SK-MEL-5 (cell line): ENCODE results near the gene KRTAP6-1. TPM values are rescaled to one million over a fixed set of nuclear protein-coding genes. Genes with fewer than 3 reads are reported as not detected.

Source experiments
- DNase-seq: peaks from one replicate; pipeline ENCODE4 v3.0.0-alpha.2; 2016; ENCODE audit warnings: low read depth, low spot score
- in situ Hi-C: cut with HindIII; loops from 2 replicates; pipeline ENCODE4 v1.10.0; 2016; ENCODE audit warnings: low sequenced_read_pairs, high pct_unique_total_duplicates, low pct_unique_long_range_greater_than_20kb
- polyA plus RNA-seq, 2 experiments: library from polyadenylated mRNA; depleted of rRNA; stranded (reverse); fragments of >200 nt; gene quantifications; 2 replicates each; pipeline ENCODE4 v1.2.3, GENCODE V29; 2015
- total RNA-seq: library from RNA; depleted of rRNA; stranded (reverse); fragments of >200 nt; shearing (Covaris generic); gene quantifications from 2 replicates; pipeline ENCODE4 v1.2.3, GENCODE V29; 2014; rRNA removed

Gene KRTAP6-1
- total RNA-seq: not detected in 2 replicates
- polyA plus RNA-seq (2015; cell fraction: cytosol; rRNA removed): not detected in 2 replicates
- polyA plus RNA-seq (2015; cell fraction: nucleus; rRNA removed): not detected in 2 replicates

- no peak for DNase-seq
- in situ Hi-C loops: no loop called here
Measured at GRCh38 chr21:30613836-30614235, at the start of gene KRTAP6-1. TSS of gene KRTAP6-1 (minus strand) at chr21:30613930. CDS start at chr21:30613904, 26 bp downstream.

GRCh38 chr21:30652891-30653290, 39.2 kb upstream of the KRTAP6-1 start:
- no peak for DNase-seq
- in situ Hi-C loops: no loop called here

GRCh38 chr21:30646904-30647414, 33.2 kb upstream of the KRTAP6-1 start:
- no peak for DNase-seq
- in situ Hi-C loops: no loop called here

GRCh38 chr21:30642564-30642963, 28.8 kb upstream of the KRTAP6-1 start, which contains the start of gene KRTAP20-3:
TSS of gene KRTAP20-3 (plus strand) at chr21:30642864.
- DNase-seq: no peak
- in situ Hi-C loops: no loop called here

- in situ Hi-C loops: no loop called here
- DNase-seq: no peak
Measured at GRCh38 chr21:30638686-30639085, 25.0 kb upstream of the KRTAP6-1 start.

GRCh38 chr21:30634906-30635305, 21.2 kb upstream of the KRTAP6-1 start, which contains the start of gene KRTAP20-2:
TSS of gene KRTAP20-2 (plus strand) at chr21:30635206. CDS start at chr21:30635264, 58 bp downstream.
- in situ Hi-C loops: no loop called here
- no peak for DNase-seq

GRCh38 chr21:30629200-30629599, 15.5 kb upstream of the KRTAP6-1 start:
- DNase-seq: peak; percentile 48
- in situ Hi-C loops: no loop called here

- in situ Hi-C loops: no loop called here
Measured at GRCh38 chr21:30628109-30628508, 14.4 kb upstream of the KRTAP6-1 start.

GRCh38 chr21:30625449-30626165, 11.9 kb upstream of the KRTAP6-1 start:
- in situ Hi-C loops: no loop called here
- no peak for DNase-seq

More at GRCh38 chr21:30628109-30628508, 14.4 kb upstream of the KRTAP6-1 start:
- no peak for DNase-seq

GRCh38 chr21:30623362-30623761, 9.6 kb upstream of the KRTAP6-1 start:
- in situ Hi-C loops: no loop called here
- DNase-seq: no peak

- no peak for DNase-seq
- in situ Hi-C loops: no loop called here
Measured at GRCh38 chr21:30620522-30620921, 6.8 kb upstream of the KRTAP6-1 start, which contains the start of gene KRTAP20-4. TSS of gene KRTAP20-4 (plus strand) at chr21:30620627.

GRCh38 chr21:30620080-30620479, 6.3 kb upstream of the KRTAP6-1 start:
- in situ Hi-C loops: no loop called here

GRCh38 chr21:30616125-30616524, 2.4 kb upstream of the KRTAP6-1 start, which contains the start of gene KRTAP20-1:
TSS of gene KRTAP20-1 (plus strand) at chr21:30616425. CDS start at chr21:30616455, 30 bp downstream.
- no peak for DNase-seq
- in situ Hi-C loops: no loop called here

More at GRCh38 chr21:30620080-30620479, 6.3 kb upstream of the KRTAP6-1 start:
- no peak for DNase-seq

- no peak for DNase-seq
- in situ Hi-C loops: no loop called here
Measured at GRCh38 chr21:30615199-30615598, 1.5 kb upstream of the KRTAP6-1 start.

- DNase-seq: no peak
- in situ Hi-C loops: no loop called here
Measured at GRCh38 chr21:30612132-30612531, 1.6 kb downstream of the KRTAP6-1 start.

- in situ Hi-C loops: no loop called here
- peak; percentile 22 for DNase-seq
Measured at GRCh38 chr21:30605968-30606367, 7.8 kb downstream of the KRTAP6-1 start.

GRCh38 chr21:30600787-30601186, 12.9 kb downstream of the KRTAP6-1 start, which contains the start of gene KRTAP22-1:
TSS of gene KRTAP22-1 (plus strand) at chr21:30601087.
- DNase-seq: no peak
- in situ Hi-C loops: no loop called here

GRCh38 chr21:30598802-30599201, 14.9 kb downstream of the KRTAP6-1 start, which contains the start of gene KRTAP6-2:
TSS of gene KRTAP6-2 (minus strand) at chr21:30598902. CDS start at chr21:30598874, 28 bp downstream.
- no peak for DNase-seq
- in situ Hi-C loops: no loop called here
